ENCODE results near the gene ARHGEF12.

- TF ChIP-seq CTCF (IDR thresholded peaks at IDR 0.05) (no peak), POLR2A (IDR thresholded peaks at IDR 0.05) (no peak)
Measured at GRCh38 chr11:120330045-120330444, 6.2 kb upstream of the ARHGEF12 start.
